ENCODE data around the gene ZNF341. TPM values are rescaled to one million over a fixed set of nuclear protein-coding genes. Genes with fewer than 3 reads are reported as not detected.
"Not testable (repeated sequence)": the region's sequence is repeated elsewhere in the genome, so short reads cannot be mapped to it uniquely, and the experiment has no call there.

ZNF341 gene
- polyA plus RNA-seq, 3 donors from 2014 or later: 0.79 to 3.8 (median 1.7) TPM

DNA sequence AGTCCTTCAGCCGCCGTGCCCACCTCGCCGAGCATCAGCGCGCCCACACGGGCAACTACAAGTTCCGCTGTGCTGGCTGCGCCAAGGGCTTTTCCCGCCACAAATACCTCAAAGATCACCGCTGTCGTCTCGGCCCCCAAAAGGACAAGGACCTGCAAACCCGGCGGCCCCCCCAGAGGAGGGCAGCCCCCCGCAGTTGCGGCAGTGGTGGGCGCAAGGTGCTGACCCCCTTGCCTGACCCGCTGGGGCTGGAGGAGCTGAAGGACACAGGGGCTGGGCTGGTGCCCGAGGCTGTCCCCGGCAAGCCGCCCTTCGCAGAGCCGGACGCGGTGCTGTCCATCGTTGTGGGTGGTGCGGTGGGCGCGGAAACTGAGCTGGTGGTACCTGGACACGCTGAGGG is 59.2 kb downstream of the ZNF341 start:
- peaks cover 8 to 19% (median 14%) of the 10 kb centered on the region in 3 donors for H3K36me3 Mint-ChIP-seq
- H3K9me3 Mint-ChIP-seq: no peaks in the 10 kb centered on the region
- H3K27ac Mint-ChIP-seq: peak overlapping the region in 1 of 6 donors; percentile 55
- H3K27me3 Mint-ChIP-seq (ENCODE audit: low read depth in 3 of 3): peaks cover 0 to 2% (median 0%) of the 10 kb centered on the region in 3 donors
- no peak overlapping the region for H3K4me3 Mint-ChIP-seq
- H3K4me1 Mint-ChIP-seq: peaks cover 11 to 17% of the 10 kb centered on the region in 2 donors
- no peak for DNase-seq

DNA sequence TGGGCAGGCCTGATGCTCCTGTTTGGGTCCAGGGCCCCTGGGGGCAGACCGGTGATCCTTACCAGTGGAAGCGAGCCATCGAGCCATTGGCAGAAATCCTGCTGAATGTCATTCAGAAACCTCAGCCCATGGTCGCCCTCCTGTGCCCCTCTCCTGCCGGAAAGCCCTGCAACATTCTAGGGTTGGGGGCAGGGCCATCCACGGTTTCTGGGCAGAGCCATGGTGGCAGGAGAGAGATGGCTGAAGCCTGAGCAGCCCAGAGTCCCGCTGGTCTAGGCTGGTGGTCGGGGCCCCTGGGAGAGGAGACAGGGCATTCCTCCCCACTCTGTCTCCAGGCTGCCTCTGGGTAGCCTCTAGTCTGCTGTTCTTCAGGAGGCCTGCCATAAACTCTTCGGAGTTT is 59.7 kb downstream of the ZNF341 start:
- H3K36me3 Mint-ChIP-seq: peaks cover 8 to 14% (median 11%) of the 10 kb centered on the region in 3 donors
- H3K4me3 Mint-ChIP-seq: no peak overlapping the region
- peaks cover 11 to 13% of the 10 kb centered on the region in 2 donors for H3K4me1 Mint-ChIP-seq
- no peak overlapping the region for H3K27ac Mint-ChIP-seq
- H3K9me3 Mint-ChIP-seq: no peaks in the 10 kb centered on the region
- no peak for DNase-seq
- H3K27me3 Mint-ChIP-seq (ENCODE audit: low read depth in 3 of 3): peaks cover 0 to 2% (median 0%) of the 10 kb centered on the region in 3 donors

DNA sequence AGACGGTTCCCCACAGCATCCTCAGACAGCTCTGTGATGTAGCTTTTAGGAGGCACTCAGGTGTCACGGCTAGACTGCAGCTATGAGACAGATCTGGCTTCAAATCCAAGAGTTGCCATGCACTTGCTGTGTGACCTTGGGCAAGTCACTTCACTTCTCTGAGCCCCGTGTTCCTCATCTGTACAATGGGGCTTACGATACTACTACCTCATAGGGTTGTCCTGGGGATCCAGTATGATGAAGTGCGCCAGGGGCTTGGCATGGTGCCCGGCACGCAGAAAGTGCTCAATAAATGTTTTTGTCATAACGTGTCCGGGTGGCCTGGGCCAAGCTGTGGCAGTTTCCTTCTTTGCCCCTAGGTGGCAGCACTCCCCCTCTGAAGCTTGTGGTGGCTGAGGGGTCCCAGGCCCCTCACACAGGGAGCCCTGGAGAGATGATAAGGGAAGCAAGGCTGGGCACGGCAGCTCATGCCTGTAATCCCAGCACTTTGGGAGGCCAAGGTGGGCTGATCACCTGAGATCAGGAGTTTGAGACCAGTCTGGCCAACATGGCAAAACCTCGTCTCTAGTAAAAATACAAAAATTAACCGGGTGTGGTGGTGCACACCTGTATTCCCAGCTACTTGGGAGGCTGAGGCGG is 60.3 kb downstream of the ZNF341 start:
- peaks cover 0 to 2% (median 0%) of the 10 kb centered on the region in 3 donors for H3K27me3 Mint-ChIP-seq (ENCODE audit: low read depth in 3 of 3)
- no peak overlapping the region for H3K4me3 Mint-ChIP-seq

DNA sequence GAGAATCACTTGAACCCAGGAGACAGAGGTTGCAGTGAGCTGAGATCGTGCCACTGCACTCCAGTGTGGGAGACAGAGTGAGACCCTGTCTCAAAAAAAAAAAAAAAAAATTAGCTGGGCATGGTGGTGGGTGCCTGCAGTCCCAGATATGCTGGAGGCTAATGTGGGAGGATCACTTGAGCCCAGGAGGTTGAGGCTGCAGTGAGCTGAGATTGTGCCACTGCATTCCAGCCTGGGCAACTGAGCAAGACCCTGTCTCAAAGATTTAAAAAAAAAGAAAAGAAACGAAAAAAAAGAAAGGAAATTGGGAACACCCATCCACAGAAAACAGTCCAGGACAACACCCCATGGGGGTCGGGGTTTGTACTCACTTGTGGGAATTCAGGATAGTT is 60.8 kb downstream of the ZNF341 start:
- peaks cover 5 to 11% (median 10%) of the 10 kb centered on the region in 3 donors for H3K36me3 Mint-ChIP-seq
- DNase-seq; H3K27me3 Mint-ChIP-seq (ENCODE audit: low read depth in 3 of 3); H3K27ac Mint-ChIP-seq; H3K9me3 Mint-ChIP-seq; H3K4me1 Mint-ChIP-seq; H3K4me3 Mint-ChIP-seq: not testable (repeated sequence)

More for the DNA sequence above, 60.3 kb downstream of the ZNF341 start:
- Mint-ChIP-seq H3K4me1 (peaks cover 9 to 10% of the 10 kb centered on the region in 2 donors), H3K9me3 (no peaks in the 10 kb centered on the region), H3K27ac (no peak overlapping the region), H3K36me3 (peaks cover 8 to 13% (median 11%) of the 10 kb centered on the region in 3 donors)
- peak; percentile 10 to 36 (median 25) for DNase-seq

DNA sequence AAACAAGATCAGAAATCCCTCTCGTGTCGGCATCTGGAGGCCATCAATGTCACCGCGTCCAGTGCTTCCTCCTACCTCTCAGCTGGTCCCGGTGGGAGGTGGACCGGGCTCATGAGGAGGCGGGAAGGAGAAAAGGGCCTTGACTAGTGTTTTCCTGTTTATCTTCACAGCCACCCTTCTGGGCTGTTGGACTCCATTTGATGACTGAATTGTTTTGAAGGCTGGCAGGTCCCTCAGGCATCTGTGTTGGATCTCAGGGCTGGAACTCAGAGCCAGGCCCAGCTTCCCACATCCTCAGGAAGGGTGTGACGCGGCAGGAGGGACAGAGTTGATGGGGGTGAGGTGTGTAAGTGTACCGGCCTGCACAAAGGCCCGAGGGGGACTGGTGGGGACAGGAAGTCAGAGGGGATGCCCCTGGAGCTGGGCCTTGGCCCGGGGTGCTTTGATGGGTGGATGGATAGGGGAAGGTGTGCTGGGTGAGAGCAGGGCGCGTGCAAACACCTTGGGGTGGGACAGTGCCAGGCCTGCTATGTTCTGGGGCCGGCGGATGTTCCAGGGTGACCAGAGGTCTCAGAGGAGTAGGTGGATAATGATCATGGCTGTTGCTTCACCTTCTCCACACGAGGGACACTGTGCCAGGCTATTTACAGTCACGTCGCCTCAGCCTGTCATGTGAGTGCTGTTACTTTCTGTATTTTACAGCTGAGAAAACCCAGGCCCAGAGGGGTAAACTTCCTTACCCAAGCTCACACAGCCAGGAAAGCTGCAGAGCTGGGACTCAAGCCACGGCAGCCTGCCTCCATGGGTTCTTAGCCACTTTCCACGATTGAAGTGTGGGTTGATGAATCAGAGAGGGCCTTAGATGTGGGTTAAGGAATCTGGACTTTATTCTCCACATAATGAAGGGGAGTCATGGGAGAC is 61.5 kb downstream of the ZNF341 start:
- Mint-ChIP-seq H3K27me3 (ENCODE audit: low read depth in 3 of 3) (peaks cover 0 to 2% (median 0%) of the 10 kb centered on the region in 3 donors), H3K4me1 (peaks cover 0 to 2% of the 10 kb centered on the region in 2 donors), H3K36me3 (peaks cover 5 to 11% (median 10%) of the 10 kb centered on the region in 3 donors), H3K9me3 (no peaks in the 10 kb centered on the region), H3K27ac (no peak overlapping the region), H3K4me3 (no peak overlapping the region)
- DNase-seq: no peak

DNA sequence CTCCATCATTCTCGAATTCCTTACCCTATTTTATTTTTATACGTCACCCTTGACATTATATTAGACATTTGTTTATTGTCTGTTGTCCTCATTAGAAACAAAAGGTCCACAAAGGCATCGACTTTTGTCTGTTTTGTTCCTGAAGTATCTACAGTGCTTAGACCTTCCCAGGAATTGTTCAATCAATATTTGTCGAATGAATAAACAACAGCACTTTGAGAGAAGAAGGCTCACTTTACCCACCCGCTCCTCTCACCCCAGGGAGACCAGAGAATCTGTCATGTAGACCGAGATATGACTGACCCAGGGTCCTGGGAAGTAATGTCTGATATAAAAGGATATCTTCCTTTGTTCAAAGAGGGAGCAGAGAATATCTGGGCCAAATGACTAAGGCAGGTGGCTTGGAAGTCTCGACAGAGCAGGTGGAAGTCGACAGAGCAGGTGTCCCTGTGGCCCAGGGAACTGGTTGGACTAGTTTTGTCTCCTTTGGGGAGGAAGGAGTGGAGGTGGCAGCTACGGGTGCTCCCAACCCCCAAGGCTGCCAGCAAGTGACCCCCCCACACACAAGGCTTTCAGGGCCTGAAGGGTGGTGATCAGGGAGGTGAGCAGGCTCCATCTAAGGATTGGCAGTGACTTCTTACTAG is 64.6 kb downstream of the ZNF341 start:
- H3K4me1 Mint-ChIP-seq: no peaks in the 10 kb centered on the region
- DNase-seq: no peak
- H3K36me3 Mint-ChIP-seq: peaks cover 0 to 3% (median 0%) of the 10 kb centered on the region in 3 donors
- no peaks in the 10 kb centered on the region for H3K9me3 Mint-ChIP-seq
- peaks cover 0 to 2% (median 0%) of the 10 kb centered on the region in 3 donors for H3K27me3 Mint-ChIP-seq (ENCODE audit: low read depth in 3 of 3)
- H3K4me3 Mint-ChIP-seq: no peak overlapping the region
- H3K27ac Mint-ChIP-seq: no peak overlapping the region

DNA sequence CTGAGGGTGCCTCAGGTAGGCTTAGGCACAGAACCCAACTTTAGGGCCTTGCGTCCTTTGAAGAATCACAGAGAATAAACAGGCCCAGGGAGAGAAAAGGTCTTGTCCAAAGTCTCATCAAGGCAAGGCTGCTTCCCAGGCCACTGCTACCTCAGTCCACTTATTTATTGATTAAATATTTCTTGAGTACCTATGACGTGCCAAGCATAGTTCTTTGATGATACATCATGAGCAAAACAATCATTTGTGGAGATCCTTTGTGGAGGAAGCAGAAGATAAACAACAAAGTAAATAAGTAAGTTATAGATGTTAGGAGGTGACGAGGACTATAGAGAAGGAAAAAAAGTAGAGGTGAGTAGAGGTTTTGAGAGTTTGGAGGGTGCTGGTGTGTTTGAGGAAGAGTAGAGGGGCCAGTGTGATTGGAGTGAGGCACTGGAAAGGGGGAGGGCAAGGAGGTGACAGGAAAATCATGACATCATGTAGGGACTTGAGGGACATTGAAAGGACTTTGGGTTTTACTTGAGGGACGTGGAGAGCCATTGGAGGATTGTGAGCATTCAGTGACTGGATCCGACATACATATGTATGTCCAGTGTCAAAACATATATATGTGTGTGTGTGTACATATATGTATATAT is 65.2 kb downstream of the ZNF341 start:
- Mint-ChIP-seq H3K36me3 (peaks cover 0 to 2% (median 0%) of the 10 kb centered on the region in 3 donors), H3K27me3 (ENCODE audit: low read depth in 3 of 3) (peaks cover 0 to 2% (median 0%) of the 10 kb centered on the region in 3 donors), H3K4me1 (no peaks in the 10 kb centered on the region), H3K4me3 (no peak overlapping the region), H3K27ac (no peak overlapping the region), H3K9me3 (no peaks in the 10 kb centered on the region)
- no peak for DNase-seq

DNA sequence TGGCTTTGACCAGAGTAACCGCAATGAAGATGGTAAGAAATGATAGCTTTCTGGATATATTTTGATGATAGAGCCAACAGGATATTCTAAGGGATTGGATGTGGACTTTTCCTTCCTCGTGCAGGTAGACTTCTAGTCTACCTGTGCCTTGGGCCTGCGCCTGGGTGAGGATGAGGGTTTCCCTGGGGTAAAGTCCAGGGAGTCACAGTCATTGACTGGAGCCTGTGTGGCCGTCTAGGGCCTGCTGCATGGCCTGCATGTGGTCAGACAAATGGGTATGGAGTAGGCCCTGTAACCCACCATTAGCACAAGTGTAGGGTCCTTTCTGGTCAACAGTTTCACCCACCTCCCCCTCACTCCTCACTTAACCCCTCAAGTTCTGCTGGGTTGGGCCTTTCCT is 66.6 kb downstream of the ZNF341 start:
- no peak for DNase-seq
- no peaks in the 10 kb centered on the region for H3K27me3 Mint-ChIP-seq (ENCODE audit: low read depth in 3 of 3)

DNA sequence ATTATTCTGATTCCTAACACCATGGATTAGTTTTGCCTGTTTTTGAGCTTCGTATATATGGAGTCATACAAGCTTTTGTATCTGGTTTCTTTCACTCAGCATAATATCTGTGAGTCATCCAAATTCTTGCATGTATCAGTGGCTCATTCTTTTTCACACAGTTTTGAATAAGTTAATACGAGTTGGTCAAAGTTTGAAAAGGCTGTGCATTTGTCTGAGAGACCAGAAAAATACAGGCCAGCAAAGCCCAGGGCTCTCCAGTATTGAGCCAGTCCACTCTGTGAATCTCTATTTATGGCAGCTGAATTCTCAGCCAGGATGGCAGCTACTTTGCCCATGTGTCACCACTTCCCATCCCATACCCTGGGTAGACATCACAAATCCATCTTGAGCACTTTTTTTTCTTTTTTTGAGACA is 72.1 kb downstream of the ZNF341 start:
- Mint-ChIP-seq H3K36me3 (no peaks in the 10 kb centered on the region), H3K4me3 (no peak overlapping the region), H3K27me3 (ENCODE audit: low read depth in 3 of 3) (peaks cover 0 to 1% (median 0%) of the 10 kb centered on the region in 3 donors), H3K9me3 (no peaks in the 10 kb centered on the region), H3K27ac (no peak overlapping the region), H3K4me1 (no peaks in the 10 kb centered on the region)
- no peak for DNase-seq

More for the DNA sequence above, 66.6 kb downstream of the ZNF341 start:
- Mint-ChIP-seq H3K27ac (no peak overlapping the region), H3K9me3 (no peaks in the 10 kb centered on the region), H3K4me1 (no peaks in the 10 kb centered on the region), H3K4me3 (no peak overlapping the region), H3K36me3 (no peaks in the 10 kb centered on the region)

DNA sequence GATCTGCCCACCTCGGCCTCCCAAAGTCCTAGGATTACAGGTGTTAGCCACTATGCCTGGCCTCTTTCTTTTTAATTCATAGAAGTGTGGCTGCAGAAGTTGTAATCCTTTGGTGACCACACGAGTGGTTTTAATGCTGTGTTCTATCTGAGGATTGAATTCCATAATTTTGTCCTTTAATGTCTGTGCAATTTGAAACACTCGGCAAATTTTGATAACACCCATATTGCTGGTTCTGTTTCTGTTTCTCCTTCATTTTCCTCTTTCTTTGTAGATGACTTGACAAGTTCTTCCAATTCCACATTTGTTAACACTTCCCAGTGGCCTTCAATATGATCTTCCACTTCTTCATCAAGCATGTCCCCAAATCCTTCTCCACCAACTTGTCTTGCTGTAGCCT is 76.6 kb downstream of the ZNF341 start:
- H3K27ac Mint-ChIP-seq: no peak overlapping the region
- H3K9me3 Mint-ChIP-seq: no peaks in the 10 kb centered on the region
- no peak for DNase-seq
- peaks cover 0 to 1% (median 1%) of the 10 kb centered on the region in 3 donors for H3K27me3 Mint-ChIP-seq (ENCODE audit: low read depth in 3 of 3)
- no peak overlapping the region for H3K4me3 Mint-ChIP-seq
- H3K4me1 Mint-ChIP-seq: peaks cover 23% of the 10 kb centered on the region in 2 donors
- H3K36me3 Mint-ChIP-seq: no peaks in the 10 kb centered on the region

DNA sequence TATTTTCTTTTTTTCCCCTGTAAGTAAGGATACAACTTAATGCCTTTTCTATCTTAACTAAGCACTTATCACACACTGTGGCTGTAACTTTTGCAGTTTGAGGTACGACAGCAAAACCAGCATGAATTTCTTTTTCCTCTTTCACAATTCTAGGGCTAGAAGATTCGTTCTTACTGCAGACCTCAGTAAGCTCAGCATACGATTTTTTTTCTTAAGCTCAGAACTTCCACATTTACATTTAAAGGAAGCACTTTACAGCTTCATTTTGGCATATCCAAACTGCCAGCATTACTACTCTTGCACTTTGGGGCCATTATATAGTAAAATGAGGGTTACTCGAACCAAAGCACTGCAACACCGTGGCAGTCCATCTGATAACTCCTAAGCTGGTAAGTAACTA is 78.5 kb downstream of the ZNF341 start:
- H3K4me1 Mint-ChIP-seq: peaks cover 36 to 41% of the 10 kb centered on the region in 2 donors
- DNase-seq: no peak
- H3K36me3 Mint-ChIP-seq: no peaks in the 10 kb centered on the region
- no peaks in the 10 kb centered on the region for H3K9me3 Mint-ChIP-seq
- peak overlapping the region in 1 of 6 donors; percentile 64 for H3K27ac Mint-ChIP-seq
- H3K27me3 Mint-ChIP-seq (ENCODE audit: low read depth in 3 of 3): peaks cover 0 to 1% (median 0%) of the 10 kb centered on the region in 3 donors
- peak overlapping the region in 1 of 5 donors; percentile 32 for H3K4me3 Mint-ChIP-seq

DNA sequence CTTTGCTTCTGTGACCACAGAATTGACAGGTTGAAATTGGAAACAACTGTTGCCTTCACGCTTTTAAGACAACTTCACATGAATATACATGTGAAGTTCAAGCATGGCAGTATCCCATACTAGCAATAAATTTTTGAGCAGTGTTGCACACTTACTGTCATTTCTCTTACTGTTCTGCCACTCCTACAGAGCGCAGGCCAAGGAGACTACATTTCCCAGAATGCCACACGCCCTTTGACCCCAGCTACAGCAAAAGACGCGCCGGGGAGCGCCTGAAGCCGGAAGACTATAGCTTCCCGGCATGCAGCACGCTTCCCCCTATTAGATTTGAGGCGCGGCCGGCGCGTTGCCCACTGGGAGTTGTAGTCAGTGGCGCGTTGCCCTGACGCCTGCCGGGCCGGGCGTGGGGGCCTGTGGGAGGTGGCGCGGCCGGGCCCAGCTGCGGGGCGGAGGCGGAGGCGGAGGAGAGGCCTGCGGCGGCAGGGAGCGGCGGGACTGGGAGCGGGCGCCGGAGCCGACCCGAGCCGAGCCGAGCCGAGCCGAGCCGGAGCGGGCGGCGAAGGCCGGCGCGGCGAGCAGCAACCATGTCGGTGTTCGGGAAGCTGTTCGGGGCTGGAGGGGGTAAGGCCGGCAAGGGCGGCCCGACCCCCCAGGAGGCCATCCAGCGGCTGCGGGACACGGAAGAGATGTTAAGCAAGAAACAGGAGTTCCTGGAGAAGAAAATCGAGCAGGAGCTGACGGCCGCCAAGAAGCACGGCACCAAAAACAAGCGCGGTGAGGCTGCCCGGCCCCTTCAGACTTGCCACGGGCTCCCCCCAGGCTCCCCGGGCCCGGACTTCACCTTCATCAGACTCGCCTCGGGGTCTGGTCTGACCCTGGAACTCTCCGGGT is 79.3 kb downstream of the ZNF341 start, which contains the start of gene CHMP4B:
Gene CHMP4B (plus strand): TSS at position 464 of the 891 bp plus-strand sequence. CDS start 121 bp downstream, at position 585.
- H3K4me3 Mint-ChIP-seq: peak within 1 kb of the TSS; percentile 83 to 96 (median 92)
- no peaks in the 10 kb centered on the region for H3K36me3 Mint-ChIP-seq
- H3K9me3 Mint-ChIP-seq: no peaks in the 10 kb centered on the region
- peaks cover 38 to 49% of the 10 kb centered on the region in 2 donors for H3K4me1 Mint-ChIP-seq
- peak within 1 kb of the TSS; percentile 89 to 98 (median 92) for H3K27ac Mint-ChIP-seq
- DNase-seq: peak; percentile 97
- peaks cover 0 to 1% (median 0%) of the 10 kb centered on the region in 3 donors for H3K27me3 Mint-ChIP-seq (ENCODE audit: low read depth in 3 of 3)
